TTC549 (cell line): ENCODE results near the gene FGF4.

ENCODE experiments used
- FAIRE-seq: peaks from 2 replicates; lab custom pipeline; 2012; peaks lifted over from hg19 to GRCh38; lab: Jason Lieb, UNC

FGF4 gene

DNA sequence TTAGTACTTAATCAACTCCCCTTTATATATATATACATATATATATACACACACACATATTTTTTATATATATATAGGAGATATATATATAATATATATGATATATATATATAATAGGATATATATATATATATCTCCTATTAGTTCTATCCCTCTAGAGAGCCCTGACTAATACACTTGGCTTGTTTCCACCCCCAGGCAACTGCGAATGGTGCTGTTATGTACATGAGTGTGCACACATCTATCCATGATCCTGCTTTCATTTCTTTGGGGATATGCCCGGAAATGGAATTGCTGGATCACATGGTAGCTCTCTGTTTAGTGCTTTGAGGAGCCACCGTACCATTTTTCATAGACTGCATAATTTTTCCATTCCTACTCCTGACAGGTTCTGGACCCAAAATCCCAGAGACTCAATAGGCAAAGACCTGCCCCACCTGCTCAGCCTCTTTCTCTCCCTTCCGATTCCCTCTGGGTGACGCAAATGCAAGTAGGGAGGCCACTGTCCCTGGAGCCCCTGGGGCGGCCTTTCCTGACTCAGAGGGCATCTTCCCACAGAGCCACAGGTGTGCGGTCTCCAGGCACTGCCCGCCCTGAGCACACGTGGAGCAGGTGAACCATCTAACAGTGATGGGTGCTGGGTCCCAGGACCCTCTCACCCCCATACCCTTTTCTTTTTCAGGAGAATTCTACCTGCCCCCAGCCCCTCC, 32.1 kb upstream of the FGF4 start:
- FAIRE-seq, result no peak

GRCh38 chr11:69804769-69805508, 29.8 kb upstream of the FGF4 start:
- FAIRE-seq, result no peak

DNA sequence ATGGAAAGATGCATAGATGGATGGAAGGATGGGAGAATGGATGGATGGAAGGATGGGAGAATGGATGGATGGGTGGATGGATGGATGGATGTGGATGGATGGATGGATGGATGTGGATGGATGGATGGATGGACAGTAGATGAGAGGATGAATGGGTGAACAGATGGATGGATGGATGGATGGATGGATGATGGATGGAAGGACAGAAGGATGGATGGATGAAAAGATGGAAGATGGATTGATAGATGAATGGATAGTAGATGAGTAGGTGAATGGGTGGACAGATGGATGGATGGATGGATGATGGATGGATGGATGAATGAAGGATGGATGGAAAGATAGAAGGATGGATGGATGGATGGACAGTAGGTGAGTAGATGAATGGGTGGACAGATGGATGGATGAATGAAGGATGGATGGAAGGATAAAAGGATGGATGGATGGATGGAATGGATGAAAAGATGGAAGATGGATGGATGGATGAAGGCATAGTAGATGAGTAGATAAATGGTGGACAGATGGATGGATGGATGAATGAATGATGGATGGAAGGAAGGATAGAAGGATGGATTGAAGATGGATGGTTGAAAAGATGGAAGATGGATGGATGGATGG, 28.6 kb upstream of the FGF4 start:
- FAIRE-seq, result no peak

- no peak for FAIRE-seq
These were observed 27.9 kb upstream of the FGF4 start for GRCh38 chr11:69803022-69803421.

DNA sequence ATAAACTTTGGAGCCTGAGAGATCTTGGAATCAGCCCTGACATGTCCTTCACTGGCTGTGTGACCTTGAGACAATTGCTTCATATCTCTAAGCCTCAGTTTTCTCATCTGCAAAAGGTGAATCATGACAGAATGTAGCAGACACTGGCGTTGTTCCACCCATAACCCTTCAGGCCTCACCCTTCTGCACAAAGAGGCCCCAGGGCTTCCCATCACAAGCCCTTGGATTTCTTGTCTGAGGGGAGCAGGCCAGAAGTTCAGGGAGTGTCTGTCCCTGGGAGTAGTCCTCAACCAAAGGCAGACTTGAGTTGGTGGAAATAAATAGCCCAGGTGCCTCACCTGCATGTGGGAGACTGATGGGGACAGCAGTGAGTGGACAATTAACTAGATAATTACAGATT, 27.4 kb upstream of the FGF4 start:
- FAIRE-seq, result no peak

GRCh38 chr11:69801513-69802335, 26.6 kb upstream of the FGF4 start:
- FAIRE-seq, result no peak

GRCh38 chr11:69800278-69800677, 25.1 kb upstream of the FGF4 start:
- no peak for FAIRE-seq

GRCh38 chr11:69799582-69799981, 24.4 kb upstream of the FGF4 start:
- FAIRE-seq, result peak; percentile 83

- FAIRE-seq, result no peak
These were observed 24.0 kb upstream of the FGF4 start for GRCh38 chr11:69799097-69799496.

DNA sequence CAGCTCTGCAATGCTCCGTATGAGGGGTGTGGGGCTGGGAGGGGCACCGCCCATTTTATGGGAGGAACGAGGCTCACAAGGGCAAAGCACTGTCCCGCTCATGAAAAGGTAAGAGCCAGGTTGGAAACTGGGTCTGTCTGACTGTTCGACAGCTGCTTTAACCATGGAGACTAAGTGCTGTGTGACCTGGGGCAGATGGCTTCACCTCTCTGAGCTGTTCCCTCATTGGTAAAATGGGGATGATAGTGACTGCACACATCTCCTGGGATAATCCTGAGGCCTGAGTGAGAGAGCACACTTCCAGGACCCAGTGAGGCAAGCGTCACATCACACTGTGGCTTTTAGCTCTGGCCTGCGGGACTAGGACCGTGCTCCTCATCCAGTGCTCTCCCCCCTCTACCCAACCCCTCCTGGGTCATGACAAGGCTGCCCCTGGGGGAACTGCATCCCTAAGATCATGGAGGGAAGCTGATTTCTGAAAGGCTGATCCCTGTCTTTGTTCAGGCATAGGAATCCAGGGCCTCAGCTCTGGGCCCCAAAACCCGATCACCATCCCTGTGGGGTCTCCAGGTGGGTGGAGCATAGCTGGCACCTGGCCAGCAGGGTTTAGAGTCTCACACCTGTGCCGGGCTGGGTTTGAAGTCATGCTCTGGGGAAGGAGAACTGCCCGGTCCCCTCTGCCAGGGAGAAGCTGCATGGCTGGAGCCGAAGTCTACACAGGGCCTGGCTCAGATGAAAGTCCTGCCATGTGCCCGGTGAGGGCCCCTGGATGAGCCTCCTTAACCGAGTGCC, 22.8 kb upstream of the FGF4 start:
- no peak for FAIRE-seq

DNA sequence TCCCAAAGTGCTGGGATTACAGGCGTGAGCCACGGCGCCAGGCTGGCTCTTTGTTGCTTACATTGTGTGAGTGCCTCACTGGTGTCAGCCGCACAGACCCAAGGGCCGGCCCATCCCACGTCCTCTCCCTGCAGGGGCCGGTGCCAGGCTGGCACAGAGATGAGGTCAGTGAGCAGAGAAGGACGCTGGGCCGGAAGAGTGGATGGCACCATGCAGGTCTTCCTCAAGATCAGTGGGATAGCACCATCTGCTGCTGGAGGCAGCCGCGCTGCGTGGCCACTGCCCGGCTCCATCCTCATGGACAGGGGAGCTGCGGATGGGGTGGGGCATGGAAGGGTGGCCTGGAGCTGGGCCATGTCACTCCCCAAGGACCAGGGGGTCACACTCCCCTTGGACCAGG, 22.0 kb upstream of the FGF4 start:
- FAIRE-seq, result no peak

GRCh38 chr11:69796063-69796462, 20.9 kb upstream of the FGF4 start:
- no peak for FAIRE-seq

GRCh38 chr11:69791276-69792180, 16.4 kb upstream of the FGF4 start:
- FAIRE-seq, result no peak

DNA sequence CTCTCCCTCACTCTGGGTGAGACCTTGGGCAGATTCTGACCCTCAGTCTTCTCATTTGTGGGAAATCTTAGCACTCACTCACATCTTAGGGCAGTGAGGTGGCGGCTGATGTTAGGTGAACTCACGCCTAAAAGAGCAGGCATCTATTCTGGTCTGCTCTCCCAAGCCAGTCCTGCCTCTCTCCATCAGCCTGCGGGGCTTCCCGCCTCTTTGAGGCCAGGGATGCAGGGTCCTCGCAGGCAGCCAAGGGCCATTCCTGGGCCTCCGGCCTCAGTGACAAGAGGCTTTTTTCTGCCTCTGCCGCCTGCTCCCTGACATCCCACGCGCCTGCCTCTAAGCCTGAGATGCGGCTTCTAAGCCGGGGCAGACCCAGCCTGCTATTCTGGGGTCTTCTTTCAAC, 13.8 kb upstream of the FGF4 start:
- FAIRE-seq, result no peak

DNA sequence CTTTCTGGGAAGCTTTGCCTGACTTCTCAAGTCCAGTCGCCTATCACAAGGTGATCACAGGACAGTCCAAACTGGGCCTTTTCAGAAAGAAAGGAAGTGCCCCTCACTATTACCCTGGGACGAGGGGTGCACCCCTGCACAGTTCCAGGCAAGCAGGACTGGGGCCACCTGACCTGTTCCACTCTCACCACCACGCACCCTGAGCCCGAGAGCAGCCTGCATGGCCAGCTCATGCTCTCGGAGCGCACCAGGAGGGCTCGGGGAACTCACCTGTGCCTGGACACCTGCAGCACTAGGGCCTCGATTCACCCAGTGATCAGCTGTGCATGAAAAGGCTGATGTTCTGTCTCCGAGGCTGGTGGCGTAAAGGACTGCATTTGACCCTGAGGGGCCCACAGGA, 12.8 kb upstream of the FGF4 start:
- FAIRE-seq, result no peak

GRCh38 chr11:69787457-69787856, 12.3 kb upstream of the FGF4 start:
- no peak for FAIRE-seq

DNA sequence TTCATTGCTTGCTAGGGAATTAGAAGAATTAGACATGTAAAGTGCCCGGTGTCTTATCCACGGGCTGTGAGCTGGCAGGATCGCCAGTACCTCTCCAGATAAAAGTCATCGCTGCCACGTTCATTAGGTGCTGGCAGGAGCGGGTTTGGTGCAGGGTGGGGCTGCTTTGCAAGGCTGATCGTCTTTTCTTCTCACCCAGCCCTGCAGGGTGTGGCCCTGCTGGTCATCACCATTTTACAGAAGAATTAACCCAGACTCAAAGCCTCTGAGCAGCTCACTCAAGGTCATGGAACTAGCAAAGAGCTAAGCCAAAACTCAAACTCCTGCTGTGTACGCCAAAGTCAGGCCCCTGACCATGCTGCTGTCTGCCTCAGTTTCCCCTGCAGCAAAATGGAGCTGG, 6.1 kb upstream of the FGF4 start:
- FAIRE-seq, result no peak

DNA sequence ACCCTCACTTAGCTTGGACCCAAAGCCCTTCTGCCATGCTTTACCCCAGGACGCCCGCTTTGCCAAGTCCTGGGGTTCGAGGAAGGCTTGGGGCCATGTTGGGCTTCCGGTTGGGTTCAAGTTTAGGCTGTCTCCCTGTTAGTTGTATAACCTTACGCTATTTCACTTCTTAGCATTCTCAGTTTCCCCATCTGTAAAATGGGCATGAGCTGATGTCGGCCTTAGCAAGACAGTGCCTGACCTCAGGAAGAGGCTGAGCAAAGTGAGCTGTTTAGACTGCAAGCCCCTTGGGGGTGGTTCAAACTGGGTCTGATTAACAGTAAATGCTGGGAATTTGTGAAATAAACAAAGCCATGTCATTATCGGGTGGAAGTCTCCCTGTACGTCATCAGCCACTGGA, 3.2 kb upstream of the FGF4 start:
- FAIRE-seq, result no peak

- FAIRE-seq, result no peak
These were observed 583 bp downstream of the FGF4 start for GRCh38 chr11:69774354-69775162.
